SKM-1 (cell line): ENCODE data around the gene MDM2.
"Not testable (repeated sequence)": the region's sequence is repeated elsewhere in the genome, so short reads cannot be mapped to it uniquely, and the experiment has no call there.

Source experiments
- DNase-seq: peaks from one replicate; lab custom pipeline; 2025; ENCODE audit not compliant: unreplicated experiment; lab: John Stamatoyannopoulos, UW

MDM2 gene

GRCh38 chr12:68824597-68825250 is 16.7 kb downstream of the MDM2 start:
- DNase-seq: no peak

DNA sequence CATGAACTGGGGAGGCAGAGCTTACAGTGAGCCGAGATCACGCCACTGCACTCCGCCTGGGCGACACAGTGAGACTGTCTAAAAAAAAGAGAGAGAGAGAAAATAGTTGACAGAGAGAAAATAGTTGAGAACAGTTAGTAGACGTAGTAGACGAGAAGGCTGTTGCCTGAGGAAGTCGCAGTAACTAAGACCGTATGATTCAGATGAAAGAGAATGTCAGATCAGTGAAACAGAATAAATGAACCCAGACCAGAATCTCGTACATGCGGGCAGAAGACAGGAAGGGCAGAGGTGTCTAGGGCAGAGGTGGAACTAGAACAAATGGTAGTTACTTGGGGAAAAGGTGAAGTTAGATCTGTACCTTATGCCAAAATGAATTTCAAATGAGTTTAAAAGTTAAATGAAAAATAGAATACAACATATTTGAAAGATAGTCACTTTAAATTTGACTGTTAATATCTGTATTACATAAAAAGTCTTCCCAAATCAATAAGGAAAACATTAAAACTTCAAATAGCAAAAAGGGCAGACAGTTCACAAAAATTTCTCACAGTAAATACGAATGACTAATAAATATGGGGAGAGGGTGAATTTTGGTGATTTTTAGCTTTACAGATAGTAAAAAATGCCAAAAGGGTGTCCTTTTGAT is 17.7 kb downstream of the MDM2 start:
- DNase-seq: no peak

- DNase-seq: no peak
Measured at GRCh38 chr12:68827895-68828671, 20.1 kb downstream of the MDM2 start.

- no peak for DNase-seq
Measured at GRCh38 chr12:68828672-68829068, 20.7 kb downstream of the MDM2 start.

DNA sequence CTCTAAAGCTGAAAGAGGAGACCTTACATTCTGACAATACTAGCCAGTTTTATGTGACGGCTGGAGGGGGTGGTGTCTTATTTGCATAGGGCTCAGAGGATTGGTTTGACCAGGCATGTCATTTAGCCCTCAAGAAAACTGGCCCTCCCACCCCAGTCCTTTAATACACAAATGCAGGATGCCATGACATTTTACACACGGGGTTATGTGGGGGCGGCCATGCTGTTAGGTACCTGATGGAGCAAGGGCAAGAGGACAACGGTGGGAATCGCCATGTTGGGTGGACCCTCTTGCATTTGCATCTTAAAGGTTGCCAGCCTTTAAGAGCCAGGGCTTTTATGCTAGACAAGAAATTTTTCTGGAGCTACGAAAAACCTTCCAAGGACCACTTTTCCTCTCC is 23.3 kb downstream of the MDM2 start:
- DNase-seq: no peak

- DNase-seq: no peak
Measured at GRCh38 chr12:68831751-68832503, 23.9 kb downstream of the MDM2 start.

DNA sequence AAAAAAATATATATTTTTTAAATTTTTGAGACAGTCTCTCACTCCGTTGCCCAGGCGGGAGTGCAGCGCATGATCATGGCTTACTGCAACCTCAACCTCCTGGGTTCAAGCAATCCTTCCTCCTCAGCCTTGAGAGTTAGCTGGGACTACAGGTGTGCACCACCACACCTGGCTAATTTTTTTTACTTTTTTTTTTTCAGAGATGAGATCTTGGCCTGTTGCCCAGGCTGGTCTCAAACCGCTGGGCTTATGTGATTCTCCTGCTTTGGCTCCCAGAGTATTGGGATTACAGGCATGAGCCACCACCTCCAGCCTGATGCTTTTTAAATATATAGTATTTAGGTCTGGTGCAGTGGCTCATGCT is 24.5 kb downstream of the MDM2 start:
- no peak for DNase-seq

- no peak for DNase-seq
Measured at GRCh38 chr12:68833508-68833907, 25.5 kb downstream of the MDM2 start.

DNA sequence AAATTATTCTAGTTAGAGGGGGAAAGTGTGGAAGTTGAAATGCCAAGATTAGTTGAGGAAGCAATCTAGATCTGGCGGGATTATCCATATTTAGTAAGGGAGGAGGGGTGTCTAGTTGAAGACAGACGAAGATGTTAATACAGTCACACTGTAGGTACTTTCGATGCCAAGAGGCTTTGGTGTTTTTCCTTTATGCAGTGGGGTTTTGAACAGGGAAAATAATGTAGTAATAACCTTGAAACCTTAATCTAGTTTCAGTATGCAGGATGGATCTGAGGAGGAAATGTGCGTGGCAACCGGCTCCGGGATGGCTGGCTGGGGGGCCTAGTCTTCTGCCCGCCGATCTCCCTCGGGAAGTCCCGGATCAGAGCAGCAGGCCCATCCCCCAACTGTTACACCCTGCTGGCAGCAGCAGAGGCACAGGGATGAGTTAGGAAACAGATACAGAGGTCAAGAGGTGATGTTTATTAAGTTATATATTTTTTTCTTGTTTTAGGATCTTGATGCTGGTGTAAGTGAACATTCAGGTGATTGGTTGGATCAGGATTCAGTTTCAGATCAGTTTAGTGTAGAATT is 27.4 kb downstream of the MDM2 start:
- no peak for DNase-seq

- DNase-seq: no peak
Measured at GRCh38 chr12:68837215-68837614, 29.2 kb downstream of the MDM2 start.

GRCh38 chr12:68838046-68838886 is 30.3 kb downstream of the MDM2 start:
- DNase-seq: no peak

DNA sequence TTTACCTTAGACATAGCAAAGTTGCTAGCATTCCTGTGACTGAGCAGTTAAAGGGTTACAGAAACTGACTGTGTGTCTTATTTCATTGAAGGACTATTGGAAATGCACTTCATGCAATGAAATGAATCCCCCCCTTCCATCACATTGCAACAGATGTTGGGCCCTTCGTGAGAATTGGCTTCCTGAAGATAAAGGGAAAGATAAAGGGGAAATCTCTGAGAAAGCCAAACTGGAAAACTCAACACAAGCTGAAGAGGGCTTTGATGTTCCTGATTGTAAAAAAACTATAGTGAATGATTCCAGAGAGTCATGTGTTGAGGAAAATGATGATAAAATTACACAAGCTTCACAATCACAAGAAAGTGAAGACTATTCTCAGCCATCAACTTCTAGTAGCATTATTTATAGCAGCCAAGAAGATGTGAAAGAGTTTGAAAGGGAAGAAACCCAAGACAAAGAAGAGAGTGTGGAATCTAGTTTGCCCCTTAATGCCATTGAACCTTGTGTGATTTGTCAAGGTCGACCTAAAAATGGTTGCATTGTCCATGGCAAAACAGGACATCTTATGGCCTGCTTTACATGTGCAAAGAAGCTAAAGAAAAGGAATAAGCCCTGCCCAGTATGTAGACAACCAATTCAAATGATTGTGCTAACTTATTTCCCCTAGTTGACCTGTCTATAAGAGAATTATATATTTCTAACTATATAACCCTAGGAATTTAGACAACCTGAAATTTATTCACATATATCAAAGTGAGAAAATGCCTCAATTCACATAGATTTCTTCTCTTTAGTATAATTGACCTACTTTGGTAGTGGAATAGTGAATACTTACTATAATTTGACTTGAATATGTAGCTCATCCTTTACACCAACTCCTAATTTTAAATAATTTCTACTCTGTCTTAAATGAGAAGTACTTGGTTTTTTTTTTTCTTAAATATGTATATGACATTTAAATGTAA is 31.5 kb downstream of the MDM2 start:
- no peak for DNase-seq

DNA sequence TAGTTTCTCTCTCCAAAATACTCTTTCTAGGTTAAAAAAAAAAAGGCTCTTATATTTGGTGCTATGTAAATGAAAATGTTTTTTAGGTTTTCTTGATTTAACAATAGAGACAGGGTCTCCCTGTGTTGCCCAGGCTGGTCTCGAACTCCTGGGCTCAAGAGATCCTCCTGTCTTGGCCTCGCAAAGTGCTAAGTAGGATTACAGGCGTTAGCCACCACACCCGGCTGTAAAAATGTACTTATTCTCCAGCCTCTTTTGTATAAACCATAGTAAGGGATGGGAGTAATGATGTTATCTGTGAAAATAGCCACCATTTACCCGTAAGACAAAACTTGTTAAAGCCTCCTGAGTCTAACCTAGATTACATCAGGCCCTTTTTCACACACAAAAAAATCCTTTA is 33.2 kb downstream of the MDM2 start:
- DNase-seq: not testable (repeated sequence)

- no peak for DNase-seq
Measured at GRCh38 chr12:68841717-68842116, 33.7 kb downstream of the MDM2 start.

- no peak for DNase-seq
Measured at GRCh38 chr12:68842123-68842522, 34.1 kb downstream of the MDM2 start.

DNA sequence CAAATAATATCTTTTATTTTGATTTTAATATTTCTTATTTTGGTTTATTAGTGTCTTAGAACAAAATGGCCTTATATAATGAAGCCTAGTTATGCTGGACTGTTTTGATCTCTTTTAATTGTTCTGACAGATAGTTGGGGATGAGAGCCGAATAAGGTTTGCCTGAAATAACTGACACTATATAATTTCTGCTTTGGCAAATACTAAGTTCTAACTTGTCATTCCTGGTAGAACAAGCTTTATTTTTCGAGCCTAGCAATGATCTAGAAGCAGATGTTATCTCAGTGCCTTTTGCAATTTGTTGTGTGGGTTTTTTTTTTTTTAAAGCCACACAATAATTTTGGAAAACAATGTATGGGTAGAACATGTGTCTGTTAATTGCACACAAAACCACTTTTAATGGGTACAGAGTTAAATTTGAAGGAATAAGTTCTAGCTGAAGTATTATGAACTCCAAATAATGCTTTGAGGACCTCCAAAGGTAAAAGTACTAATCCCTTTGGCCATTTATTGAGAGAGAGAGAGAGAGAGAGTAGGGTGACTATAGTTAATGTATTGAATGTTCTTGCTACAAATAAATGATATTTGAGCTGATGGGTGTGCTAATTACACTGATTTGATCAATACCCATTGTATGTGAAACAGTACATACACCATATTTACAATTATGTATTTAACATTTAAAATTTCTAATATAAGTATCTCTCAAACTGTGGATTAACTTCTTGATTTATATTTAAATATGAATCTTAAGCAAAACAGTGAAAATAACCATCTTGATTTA is 35.0 kb downstream of the MDM2 start:
- no peak for DNase-seq

DNA sequence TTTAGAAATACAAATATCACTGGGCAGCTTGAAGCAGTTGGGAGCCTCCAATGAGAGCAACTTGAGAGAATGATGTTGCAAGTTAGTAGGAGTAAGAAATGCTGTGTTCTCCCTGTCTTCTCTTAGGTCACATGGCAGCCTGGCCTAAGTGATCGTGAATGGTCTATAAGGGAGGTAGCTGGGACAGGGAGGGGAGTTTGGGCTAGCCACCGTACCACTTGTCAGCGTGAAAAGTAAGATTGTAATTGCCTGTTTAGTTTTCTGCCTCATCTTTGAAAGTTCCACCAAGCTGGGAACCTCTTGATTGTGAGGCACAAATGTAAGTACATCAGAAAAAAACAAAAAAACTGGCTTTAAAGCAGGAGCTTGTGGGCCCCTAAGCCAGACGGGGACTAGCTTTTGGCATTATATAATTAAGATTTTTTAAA is 36.4 kb downstream of the MDM2 start:
- no peak for DNase-seq
